Uterus (tissue), 2 donors: ENCODE results near the gene DEK.

Experiments
- CTCF ChIP-seq, 4 experiments: fragments of 200-600 bp in 2 of 4; fragments of 450-650 bp in 2 of 4; sonication (generic) in 2 of 4; IDR thresholded peaks; one replicate each; pipeline ENCODE4 v1.5.1; 2016 to 2019; ENCODE audit warnings: antibody characterized with exemption in 4 of 4, mild to moderate bottlenecking in 2 of 4, moderate library complexity in 1 of 4
- POLR2A ChIP-seq, 2 donors: fragments of 450-650 bp; IDR thresholded peaks; one replicate each; pipeline ENCODE4 v1.6.1; 2016; ENCODE audit warnings: antibody characterized with exemption in 2 of 2, mild to moderate bottlenecking in 1 of 2, moderate library complexity in 1 of 2

- no peak for TF ChIP-seq CTCF (IDR thresholded peaks at IDR 0.05)
- TF ChIP-seq POLR2A (IDR thresholded peaks at IDR 0.05): no peak
Measured at GRCh38 chr6:18186540-18187250, 77.6 kb downstream of the DEK start.
